Head of caudate nucleus (tissue), 42 donors: ENCODE data around the gene CNTNAP1.
"Not testable (repeated sequence)": the region's sequence is repeated elsewhere in the genome, so short reads cannot be mapped to it uniquely, and the experiment has no call there.

Experiments used
- DNase-seq, 42 donors: peaks; one replicate each; pipeline versions ENCODE4 v3.0.0 to v3.0.0-alpha.2; 2020 to 2021; ENCODE audit warnings: mixed read lengths in 7 of 42
- intact Hi-C: fragments of 100-400 bp; cut with DNase I; formaldehyde crosslinking; loops from one replicate; pipeline ENCODE4 v1.15.0; 2022

The CNTNAP1 gene

GRCh38 chr17:42681976-42682721, at the start of gene CNTNAP1:
Gene CNTNAP1, plus strand, starts transcription at chr17:42682531. Its CDS starts 299 bp downstream, at chr17:42682830.
- DNase-seq: peak in 39 of 42 donors; percentile 49 to 89 (median 69)

GRCh38 chr17:42632949-42633444, 49.3 kb upstream of the CNTNAP1 start:
- no peak for DNase-seq
- intact Hi-C loops: no loop called here

More at GRCh38 chr17:42681976-42682721, at the start of gene CNTNAP1:
- intact Hi-C loops: no loop called here

GRCh38 chr17:42639525-42640113, 42.7 kb upstream of the CNTNAP1 start:
- intact Hi-C loops: no loop called here
- DNase-seq: no peak

GRCh38 chr17:42640121-42640520, 42.2 kb upstream of the CNTNAP1 start:
- intact Hi-C loops: no loop called here
- no peak for DNase-seq

- intact Hi-C loops: no loop called here
- DNase-seq: no peak
These were observed 40.0 kb upstream of the CNTNAP1 start for GRCh38 chr17:42642336-42642735.

GRCh38 chr17:42647778-42648177, 34.6 kb upstream of the CNTNAP1 start:
- DNase-seq: no peak
- intact Hi-C loops: no loop called here

- intact Hi-C loops: no loop called here
- no peak for DNase-seq
These were observed 30.9 kb upstream of the CNTNAP1 start for GRCh38 chr17:42651392-42651791.

- DNase-seq: peak in 26 of 42 donors; percentile 5 to 64 (median 38)
These were observed 28.9 kb upstream of the CNTNAP1 start for GRCh38 chr17:42653179-42654124.

GRCh38 chr17:42655528-42655927, 26.8 kb upstream of the CNTNAP1 start:
- DNase-seq: no peak
- intact Hi-C loops: no loop called here

More at GRCh38 chr17:42653179-42654124, 28.9 kb upstream of the CNTNAP1 start:
- intact Hi-C loops: no loop called here

GRCh38 chr17:42657824-42658588, 24.3 kb upstream of the CNTNAP1 start:
- DNase-seq: no peak
- intact Hi-C loops: no loop called here

GRCh38 chr17:42659079-42659931, 23.0 kb upstream of the CNTNAP1 start, which contains the start of gene TUBG2:
Gene TUBG2, plus strand, starts transcription at chr17:42659284. Its CDS starts 220 bp downstream, at chr17:42659504.
- intact Hi-C loops: no loop called here
- DNase-seq: peak; percentile 72 to 96 (median 91)

- intact Hi-C loops, DNase-seq: not testable (repeated sequence)
These were observed 22.4 kb upstream of the CNTNAP1 start for GRCh38 chr17:42659932-42660274.

GRCh38 chr17:42660692-42661345, 21.5 kb upstream of the CNTNAP1 start:
- DNase-seq: peak in 9 of 42 donors; percentile 31 to 75 (median 60)
- intact Hi-C loops: no loop called here

- DNase-seq: no peak
- intact Hi-C loops: no loop called here
These were observed 16.7 kb upstream of the CNTNAP1 start for GRCh38 chr17:42665581-42666001.

GRCh38 chr17:42666126-42666525, 16.2 kb upstream of the CNTNAP1 start:
- intact Hi-C loops: not testable (repeated sequence)

GRCh38 chr17:42667088-42667951, 15.0 kb upstream of the CNTNAP1 start:
- peak in 2 of 42 donors; percentile 48 to 67 for DNase-seq
- intact Hi-C loops: no loop called here

More at GRCh38 chr17:42666126-42666525, 16.2 kb upstream of the CNTNAP1 start:
- DNase-seq: not testable (repeated sequence)
